CD4-positive, alpha-beta T cell treated with Interleukin-10 for 1 hour (primary cell): ENCODE data around the gene NAGA.
"Not testable (repeated sequence)": the region's sequence is repeated elsewhere in the genome, so short reads cannot be mapped to it uniquely, and the experiment has no call there.

Experiments used
- DNase-seq: peaks from one replicate; pipeline ENCODE4 v3.0.0-alpha.2; 2020

Gene NAGA

GRCh38 chr22:42074846-42075676 lies 4.4 kb upstream of the NAGA start:
- DNase-seq = no peak

GRCh38 chr22:42074132-42074811 lies 3.7 kb upstream of the NAGA start, which contains the start of gene PHETA2:
PHETA2 (plus strand) TSS chr22:42074248; CDS start chr22:42077294, 3,046 bp downstream.
- DNase-seq = peak; percentile 66

- no peak for DNase-seq
Observed at GRCh38 chr22:42073621-42074041, 3.0 kb upstream of the NAGA start.

- DNase-seq = no peak
Observed at GRCh38 chr22:42072606-42073330, 2.2 kb upstream of the NAGA start.

- DNase-seq = not testable (repeated sequence)
Observed at GRCh38 chr22:42071508-42071907, 896 bp upstream of the NAGA start.

- peak; percentile 24 for DNase-seq
Observed at GRCh38 chr22:42069801-42070516, 653 bp downstream of the NAGA start.

- DNase-seq = no peak
Observed at GRCh38 chr22:42068291-42068690, 2.3 kb downstream of the NAGA start.

GRCh38 chr22:42067671-42068251 lies 2.9 kb downstream of the NAGA start:
- DNase-seq = no peak

- no peak for DNase-seq
Observed at GRCh38 chr22:42066937-42067336, 3.7 kb downstream of the NAGA start.

GRCh38 chr22:42066126-42066761 lies 4.4 kb downstream of the NAGA start:
- no peak for DNase-seq

- DNase-seq = no peak
Observed at GRCh38 chr22:42065438-42066125, 5.0 kb downstream of the NAGA start.

GRCh38 chr22:42064629-42065028 lies 6.0 kb downstream of the NAGA start:
- DNase-seq = no peak

GRCh38 chr22:42062506-42063170 lies 8.0 kb downstream of the NAGA start:
- DNase-seq = no peak

- DNase-seq = no peak
Observed at GRCh38 chr22:42061041-42061440, 9.6 kb downstream of the NAGA start.

- no peak for DNase-seq
Observed at GRCh38 chr22:42060489-42060888, 10.1 kb downstream of the NAGA start.

- no peak for DNase-seq
Observed at GRCh38 chr22:42056757-42057511, 13.7 kb downstream of the NAGA start.

GRCh38 chr22:42052765-42053164 lies 17.8 kb downstream of the NAGA start:
- no peak for DNase-seq

GRCh38 chr22:42050641-42051180 lies 19.9 kb downstream of the NAGA start:
- no peak for DNase-seq

- DNase-seq = no peak
Observed at GRCh38 chr22:42041784-42042183, 28.8 kb downstream of the NAGA start.

GRCh38 chr22:42039271-42039670 lies 31.3 kb downstream of the NAGA start:
- DNase-seq = no peak
